ENCODE measurements around the gene SOS1.

The SOS1 gene

DNA sequence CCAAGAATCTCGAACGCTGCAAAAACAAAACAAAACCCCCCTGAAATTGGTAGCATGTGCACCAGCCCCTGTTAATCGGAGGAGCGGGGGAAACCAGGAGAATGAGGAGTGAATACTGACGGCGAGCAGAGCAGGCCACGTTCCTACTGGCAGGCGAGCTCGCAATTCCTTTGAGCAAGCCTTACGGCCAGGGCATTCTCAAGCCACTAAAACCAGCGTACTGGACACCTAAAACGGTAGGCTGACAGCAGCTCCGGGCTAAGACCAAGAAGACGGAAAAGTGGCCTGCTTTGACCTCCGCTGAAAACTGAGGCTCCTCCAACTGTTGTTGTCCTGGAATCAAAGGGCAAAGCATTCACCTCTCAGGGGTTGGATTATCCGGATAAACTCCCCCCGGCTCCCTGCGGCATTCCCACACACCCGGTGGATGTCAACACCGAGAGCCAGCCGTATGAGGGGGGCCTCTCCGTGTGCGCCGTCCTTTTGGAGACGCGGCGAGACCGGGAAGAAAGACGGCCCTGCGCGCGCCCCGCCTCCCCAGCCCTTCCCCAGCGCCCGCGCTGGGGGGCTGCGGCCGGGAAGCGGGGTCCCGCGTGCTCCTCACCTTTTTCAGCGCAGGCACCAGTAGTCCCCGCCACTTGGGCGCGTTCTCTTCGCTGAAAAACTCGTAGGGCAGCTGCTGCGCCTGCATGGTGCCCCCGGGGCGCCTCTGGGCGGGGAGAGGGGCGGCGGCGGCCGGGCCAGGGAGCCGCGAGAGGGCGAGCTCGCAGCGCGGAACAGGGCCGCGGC lies 925 bp downstream of the SOS1 start (continued):
- TF ChIP-seq, protein P1, sequence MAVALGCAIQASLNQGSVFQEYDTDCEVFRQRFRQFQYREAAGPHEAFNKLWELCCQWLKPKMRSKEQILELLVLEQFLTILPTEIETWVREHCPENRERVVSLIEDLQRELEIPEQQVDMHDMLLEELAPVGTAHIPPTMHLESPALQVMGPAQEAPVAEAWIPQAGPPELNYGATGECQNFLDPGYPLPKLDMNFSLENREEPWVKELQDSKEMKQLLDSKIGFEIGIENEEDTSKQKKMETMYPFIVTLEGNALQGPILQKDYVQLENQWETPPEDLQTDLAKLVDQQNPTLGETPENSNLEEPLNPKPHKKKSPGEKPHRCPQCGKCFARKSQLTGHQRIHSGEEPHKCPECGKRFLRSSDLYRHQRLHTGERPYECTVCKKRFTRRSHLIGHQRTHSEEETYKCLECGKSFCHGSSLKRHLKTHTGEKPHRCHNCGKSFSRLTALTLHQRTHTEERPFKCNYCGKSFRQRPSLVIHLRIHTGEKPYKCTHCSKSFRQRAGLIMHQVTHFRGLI (tag by site-specific recombination; IDR thresholded peaks at IDR 0.05): no peak
- TF ChIP-seq YY2 (tag by site-specific recombination; IDR thresholded peaks at IDR 0.05): no peak
- no peak for TF ChIP-seq ZNF792 (tag by site-specific recombination; IDR thresholded peaks at IDR 0.05)
- no peak for TF ChIP-seq ZNF48 (tag by site-specific recombination; IDR thresholded peaks at IDR 0.05)
- TF ChIP-seq ZNF133 (tag by site-specific recombination; IDR thresholded peaks at IDR 0.05): no peak
- TF ChIP-seq, protein P2, sequence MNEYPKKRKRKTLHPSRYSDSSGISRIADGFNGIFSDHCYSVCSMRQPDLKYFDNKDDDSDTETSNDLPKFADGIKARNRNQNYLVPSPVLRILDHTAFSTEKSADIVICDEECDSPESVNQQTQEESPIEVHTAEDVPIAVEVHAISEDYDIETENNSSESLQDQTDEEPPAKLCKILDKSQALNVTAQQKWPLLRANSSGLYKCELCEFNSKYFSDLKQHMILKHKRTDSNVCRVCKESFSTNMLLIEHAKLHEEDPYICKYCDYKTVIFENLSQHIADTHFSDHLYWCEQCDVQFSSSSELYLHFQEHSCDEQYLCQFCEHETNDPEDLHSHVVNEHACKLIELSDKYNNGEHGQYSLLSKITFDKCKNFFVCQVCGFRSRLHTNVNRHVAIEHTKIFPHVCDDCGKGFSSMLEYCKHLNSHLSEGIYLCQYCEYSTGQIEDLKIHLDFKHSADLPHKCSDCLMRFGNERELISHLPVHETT (tag by site-specific recombination; IDR thresholded peaks at IDR 0.05): no peak
- TF ChIP-seq, protein P3, sequence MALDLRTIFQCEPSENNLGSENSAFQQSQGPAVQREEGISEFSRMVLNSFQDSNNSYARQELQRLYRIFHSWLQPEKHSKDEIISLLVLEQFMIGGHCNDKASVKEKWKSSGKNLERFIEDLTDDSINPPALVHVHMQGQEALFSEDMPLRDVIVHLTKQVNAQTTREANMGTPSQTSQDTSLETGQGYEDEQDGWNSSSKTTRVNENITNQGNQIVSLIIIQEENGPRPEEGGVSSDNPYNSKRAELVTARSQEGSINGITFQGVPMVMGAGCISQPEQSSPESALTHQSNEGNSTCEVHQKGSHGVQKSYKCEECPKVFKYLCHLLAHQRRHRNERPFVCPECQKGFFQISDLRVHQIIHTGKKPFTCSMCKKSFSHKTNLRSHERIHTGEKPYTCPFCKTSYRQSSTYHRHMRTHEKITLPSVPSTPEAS (tag by site-specific recombination; IDR thresholded peaks at IDR 0.05): no peak
- TF ChIP-seq ZNF658 (tag by site-specific recombination; IDR thresholded peaks at IDR 0.05): no peak
- TF ChIP-seq ZNF19 (tag by site-specific recombination; IDR thresholded peaks at IDR 0.05; ENCODE audit: low read depth): no peak
- no peak for TF ChIP-seq ZNF138 (tag by site-specific recombination; IDR thresholded peaks at IDR 0.05; ENCODE audit: borderline replicate concordance)
- TF ChIP-seq, protein P4, sequence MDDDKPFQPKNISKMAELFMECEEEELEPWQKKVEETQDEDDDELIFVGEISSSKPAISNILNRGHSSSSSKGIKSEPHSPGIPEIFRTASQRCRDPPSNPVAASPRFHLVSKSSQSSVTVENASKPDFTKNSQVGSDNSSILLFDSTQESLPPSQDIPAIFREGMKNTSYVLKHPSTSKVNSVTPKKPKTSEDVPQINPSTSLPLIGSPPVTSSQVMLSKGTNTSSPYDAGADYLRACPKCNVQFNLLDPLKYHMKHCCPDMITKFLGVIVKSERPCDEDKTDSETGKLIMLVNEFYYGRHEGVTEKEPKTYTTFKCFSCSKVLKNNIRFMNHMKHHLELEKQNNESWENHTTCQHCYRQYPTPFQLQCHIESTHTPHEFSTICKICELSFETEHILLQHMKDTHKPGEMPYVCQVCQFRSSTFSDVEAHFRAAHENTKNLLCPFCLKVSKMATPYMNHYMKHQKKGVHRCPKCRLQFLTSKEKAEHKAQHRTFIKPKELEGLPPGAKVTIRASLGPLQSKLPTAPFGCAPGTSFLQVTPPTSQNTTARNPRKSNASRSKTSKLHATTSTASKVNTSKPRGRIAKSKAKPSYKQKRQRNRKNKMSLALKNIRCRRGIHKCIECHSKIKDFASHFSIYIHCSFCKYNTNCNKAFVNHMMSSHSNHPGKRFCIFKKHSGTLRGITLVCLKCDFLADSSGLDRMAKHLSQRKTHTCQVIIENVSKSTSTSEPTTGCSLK (tag by site-specific recombination; IDR thresholded peaks at IDR 0.05): no peak
- TF ChIP-seq ZNF354C (tag by site-specific recombination; IDR thresholded peaks at IDR 0.05; ENCODE audit: borderline replicate concordance, low read depth): no peak
- TF ChIP-seq ZNF544 (tag by site-specific recombination; IDR thresholded peaks at IDR 0.05): no peak
- TF ChIP-seq ZNF626 (tag by site-specific recombination; IDR thresholded peaks at IDR 0.05): no peak
- no peak for TF ChIP-seq ZNF423 (tag by site-specific recombination; IDR thresholded peaks at IDR 0.05)
- TF ChIP-seq ZBTB20 (tag by site-specific recombination; IDR thresholded peaks at IDR 0.05): peak; percentile 48; the same call in 1 of the 2 replicates
- no peak for TF ChIP-seq ZNF629 (tag by site-specific recombination; IDR thresholded peaks at IDR 0.05)
- TF ChIP-seq, protein P5, sequence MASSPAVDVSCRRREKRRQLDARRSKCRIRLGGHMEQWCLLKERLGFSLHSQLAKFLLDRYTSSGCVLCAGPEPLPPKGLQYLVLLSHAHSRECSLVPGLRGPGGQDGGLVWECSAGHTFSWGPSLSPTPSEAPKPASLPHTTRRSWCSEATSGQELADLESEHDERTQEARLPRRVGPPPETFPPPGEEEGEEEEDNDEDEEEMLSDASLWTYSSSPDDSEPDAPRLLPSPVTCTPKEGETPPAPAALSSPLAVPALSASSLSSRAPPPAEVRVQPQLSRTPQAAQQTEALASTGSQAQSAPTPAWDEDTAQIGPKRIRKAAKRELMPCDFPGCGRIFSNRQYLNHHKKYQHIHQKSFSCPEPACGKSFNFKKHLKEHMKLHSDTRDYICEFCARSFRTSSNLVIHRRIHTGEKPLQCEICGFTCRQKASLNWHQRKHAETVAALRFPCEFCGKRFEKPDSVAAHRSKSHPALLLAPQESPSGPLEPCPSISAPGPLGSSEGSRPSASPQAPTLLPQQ (tag by site-specific recombination; IDR thresholded peaks at IDR 0.05): 0 out of 2 replicates have a peak, but pooled peaks have one; percentile 16
- TF ChIP-seq MEIS1 (CRISPR knock-in tag; IDR thresholded peaks at IDR 0.05; ENCODE audit: borderline replicate concordance): no peak
- no peak for TF ChIP-seq ZNF239 (tag by site-specific recombination; IDR thresholded peaks at IDR 0.05)
- TF ChIP-seq ZNF837 (tag by site-specific recombination; IDR thresholded peaks at IDR 0.05): no peak
- TF ChIP-seq SP3 (tag by site-specific recombination; IDR thresholded peaks at IDR 0.05): peak; percentile 26; the same call in 1 of the 2 replicates
- TF ChIP-seq ZNF501 (tag by site-specific recombination; IDR thresholded peaks at IDR 0.05): no peak
- no peak for TF ChIP-seq ZNF202 (tag by site-specific recombination; IDR thresholded peaks at IDR 0.05; ENCODE audit: borderline replicate concordance)
- TF ChIP-seq GLIS1 (tag by site-specific recombination; IDR thresholded peaks at IDR 0.05): no peak; the same call in 1 of the 2 replicates
- TF ChIP-seq, protein P6, sequence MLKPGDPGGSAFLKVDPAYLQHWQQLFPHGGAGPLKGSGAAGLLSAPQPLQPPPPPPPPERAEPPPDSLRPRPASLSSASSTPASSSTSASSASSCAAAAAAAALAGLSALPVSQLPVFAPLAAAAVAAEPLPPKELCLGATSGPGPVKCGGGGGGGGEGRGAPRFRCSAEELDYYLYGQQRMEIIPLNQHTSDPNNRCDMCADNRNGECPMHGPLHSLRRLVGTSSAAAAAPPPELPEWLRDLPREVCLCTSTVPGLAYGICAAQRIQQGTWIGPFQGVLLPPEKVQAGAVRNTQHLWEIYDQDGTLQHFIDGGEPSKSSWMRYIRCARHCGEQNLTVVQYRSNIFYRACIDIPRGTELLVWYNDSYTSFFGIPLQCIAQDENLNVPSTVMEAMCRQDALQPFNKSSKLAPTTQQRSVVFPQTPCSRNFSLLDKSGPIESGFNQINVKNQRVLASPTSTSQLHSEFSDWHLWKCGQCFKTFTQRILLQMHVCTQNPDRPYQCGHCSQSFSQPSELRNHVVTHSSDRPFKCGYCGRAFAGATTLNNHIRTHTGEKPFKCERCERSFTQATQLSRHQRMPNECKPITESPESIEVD (tag by site-specific recombination; IDR thresholded peaks at IDR 0.05): no peak
- TF ChIP-seq ZNF324 (tag by site-specific recombination; IDR thresholded peaks at IDR 0.05): no peak
- TF ChIP-seq ZNF571 (tag by site-specific recombination; IDR thresholded peaks at IDR 0.05): no peak
- TF ChIP-seq ZNF175 (tag by site-specific recombination; IDR thresholded peaks at IDR 0.05): no peak
- TF ChIP-seq KLF10 (tag by site-specific recombination; IDR thresholded peaks at IDR 0.05): 0 out of 2 replicates have a peak, but pooled peaks have one; percentile 22
- TF ChIP-seq ZNF621 (tag by site-specific recombination; IDR thresholded peaks at IDR 0.05): no peak
